Trophoblast cell (in vitro differentiated cells and primary cell): ENCODE data around the gene SH2D4B.

Experiments
- DNase-seq, 2 donors: peaks; one replicate each; pipeline ENCODE4 v3.0.0-alpha.2; 2016
- H2AFZ ChIP-seq: 2 replicates; pipeline ENCODE4 v1.6.1; 2013; ENCODE audit warnings: low read length, moderate library complexity, mild to moderate bottlenecking; ENCODE audit not compliant: insufficient read depth, poor library complexity
- H2AK5ac ChIP-seq: 2 replicates; pipeline ENCODE4 v1.6.1; 2013; ENCODE audit warnings: mild to moderate bottlenecking, low read length
- H2BK120ac ChIP-seq: 2 replicates; pipeline ENCODE4 v1.6.1; 2013; ENCODE audit warnings: low read length, mild to moderate bottlenecking, moderate library complexity; ENCODE audit not compliant: insufficient read depth, poor library complexity
- H2BK12ac ChIP-seq: 2 replicates; pipeline ENCODE4 v1.6.1; 2013; ENCODE audit warnings: mild to moderate bottlenecking, low read length, moderate library complexity
- H2BK5ac ChIP-seq: 2 replicates; pipeline ENCODE4 v1.6.1; 2013; ENCODE audit warnings: low read length, low read depth, moderate library complexity, mild to moderate bottlenecking; ENCODE audit not compliant: poor library complexity
- H3K14ac ChIP-seq: 2 replicates; pipeline ENCODE4 v1.6.1; 2013; ENCODE audit warnings: mild to moderate bottlenecking, low read length
- H3K18ac ChIP-seq: 2 replicates; pipeline ENCODE4 v1.6.1; 2013; ENCODE audit warnings: mild to moderate bottlenecking, low read length
- H3K23ac ChIP-seq: 2 replicates; pipeline ENCODE4 v1.6.1; 2013; ENCODE audit warnings: low read length
- H3K27ac ChIP-seq: 2 replicates; pipeline ENCODE4 v1.5.1; 2013; ENCODE audit warnings: low read depth, mild to moderate bottlenecking, inconsistent platforms, low read length, moderate library complexity
- H3K27me3 ChIP-seq: 2 replicates; pipeline ENCODE4 v1.6.1; 2013; ENCODE audit warnings: inconsistent platforms, mild to moderate bottlenecking, low read length, moderate library complexity; ENCODE audit not compliant: insufficient read depth
- H3K36me3 ChIP-seq, 2 experiments: 1 replicate in 1 of 2; 2 replicates in 1 of 2; pipeline ENCODE4 v1.6.1; 2013; ENCODE audit warnings: low read length in 2 of 2, mild to moderate bottlenecking in 2 of 2, moderate library complexity in 1 of 2; ENCODE audit not compliant: insufficient read depth in 2 of 2, control insufficient read depth in 1 of 2
- H3K4ac ChIP-seq: 2 replicates; pipeline ENCODE4 v1.6.1; 2013; ENCODE audit warnings: low read depth, mild to moderate bottlenecking, low read length, moderate library complexity
- H3K4me1 ChIP-seq, 2 experiments: 1 replicate in 1 of 2; 2 replicates in 1 of 2; pipeline ENCODE4 v1.6.1; 2013; ENCODE audit warnings: low read length in 2 of 2, mild to moderate bottlenecking in 2 of 2, moderate library complexity in 1 of 2; ENCODE audit not compliant: insufficient read depth in 2 of 2, control insufficient read depth in 1 of 2
- H3K4me2 ChIP-seq: 2 replicates; pipeline ENCODE4 v1.6.1; 2013; ENCODE audit warnings: inconsistent platforms, mild to moderate bottlenecking, low read length, moderate library complexity
- H3K4me3 ChIP-seq: 2 replicates; pipeline ENCODE4 v1.5.1; 2013; ENCODE audit warnings: mild to moderate bottlenecking, low read depth, low read length, inconsistent platforms
- H3K79me1 ChIP-seq: one replicate; pipeline ENCODE4 v1.6.1; 2013; ENCODE audit warnings: low read length
- H3K79me2 ChIP-seq: 2 replicates; pipeline ENCODE4 v1.6.1; 2013; ENCODE audit warnings: low read length, mild to moderate bottlenecking; ENCODE audit not compliant: control insufficient read depth, insufficient read depth, poor library complexity
- H3K9ac ChIP-seq: 2 replicates; pipeline ENCODE4 v1.6.1; 2013; ENCODE audit warnings: mild to moderate bottlenecking, low read length
- H3K9me3 ChIP-seq: 2 replicates; pipeline ENCODE4 v1.6.1; 2013; ENCODE audit warnings: low read depth, mild to moderate bottlenecking, control low read depth, inconsistent platforms, low read length; ENCODE audit not compliant: insufficient read depth
- H4K12ac ChIP-seq: 2 replicates; pipeline ENCODE4 v1.6.1; 2013; ENCODE audit warnings: low read depth, mild to moderate bottlenecking, low read length, moderate library complexity
- H4K8ac ChIP-seq: 2 replicates; pipeline ENCODE4 v1.6.1; 2013; ENCODE audit warnings: low read depth, mild to moderate bottlenecking, low read length, moderate library complexity
- H4K91ac ChIP-seq: one replicate; pipeline ENCODE4 v1.6.1; 2013; ENCODE audit warnings: low read depth, mild to moderate bottlenecking, low read length, moderate library complexity
- WGBS: extraction: QIAGEN DNeasy Blood & Tissue Kit; methylation state at CpG from one replicate; pipeline ENCODE4 v1.1.7; 2013; ENCODE audit warnings: missing lambda C conversion rate; ENCODE audit not compliant: insufficient read length, insufficient coverage; ENCODE audit errors: extremely low coverage; 5-methylcytosine and 5-hydroxymethylcytosine counted together

The SH2D4B gene

DNA sequence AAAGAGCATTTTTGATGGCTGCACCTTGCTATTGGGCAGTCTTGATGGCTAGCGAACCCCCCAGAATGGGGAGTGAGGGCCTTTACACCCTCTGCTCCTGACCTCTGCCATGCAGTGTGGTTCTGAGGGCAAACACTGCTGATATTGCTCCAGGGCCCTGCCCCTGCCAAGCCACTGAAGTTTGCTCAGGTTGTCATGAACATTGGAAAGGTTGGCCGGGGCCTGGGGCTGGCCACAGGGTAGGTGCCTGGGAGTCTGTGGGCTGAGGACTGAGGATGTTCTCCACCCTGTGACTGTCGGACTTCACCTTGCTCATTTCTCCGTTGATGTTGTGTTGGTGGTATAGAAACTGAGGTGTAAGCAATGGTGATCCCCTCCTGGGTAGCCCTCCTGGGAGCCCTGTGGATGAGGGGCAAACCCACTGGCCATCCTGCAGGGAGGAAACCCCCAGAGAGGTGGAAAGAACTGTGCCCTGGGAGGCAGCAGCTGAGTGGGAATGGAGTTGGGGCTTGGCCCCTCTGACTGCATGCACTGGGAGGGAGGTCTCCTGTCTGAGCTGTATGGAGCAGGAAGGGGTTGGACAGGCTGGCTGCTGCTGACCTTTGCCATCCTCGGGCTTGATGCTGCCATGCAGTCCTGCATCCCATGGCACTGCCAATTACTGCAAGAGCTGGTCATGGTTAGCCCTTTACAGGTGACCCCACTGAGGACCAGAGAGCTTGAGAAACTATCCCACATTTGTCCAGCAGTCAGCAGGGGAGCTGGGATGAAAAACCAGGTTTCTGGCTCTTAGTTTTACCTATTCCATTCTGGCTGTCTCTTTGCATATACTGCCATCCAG is 77.1 kb downstream of the SH2D4B start:
- Histone ChIP-seq H2AK5ac (no peak overlapping the region), H3K14ac (no peak overlapping the region), H3K79me1 (no peaks in the 10 kb centered on the region), H2AFZ (no peak overlapping the region), H4K91ac (no peak overlapping the region), H2BK120ac (no peak overlapping the region), H2BK5ac (no peak overlapping the region), H4K12ac (no peak overlapping the region), H3K27ac (no peak overlapping the region), H4K8ac (no peak overlapping the region), H3K27me3 (no peaks in the 10 kb centered on the region), H3K18ac (no peak overlapping the region), H3K4me3 (no peak overlapping the region), H3K79me2 (no peaks in the 10 kb centered on the region), H3K9me3 (peaks cover 2% of the 10 kb centered on the region), H3K36me3 (no peaks in the 10 kb centered on the region), H3K23ac (no peak overlapping the region), H3K4me2 (no peak overlapping the region), H3K9ac (no peak overlapping the region), H2BK12ac (no peak overlapping the region), H3K4ac (no peak overlapping the region), H3K4me1 (no peaks in the 10 kb centered on the region)
- no CpG with 5 or more reads among the region's 5 CpGs for WGBS
- no peak for DNase-seq

DNA sequence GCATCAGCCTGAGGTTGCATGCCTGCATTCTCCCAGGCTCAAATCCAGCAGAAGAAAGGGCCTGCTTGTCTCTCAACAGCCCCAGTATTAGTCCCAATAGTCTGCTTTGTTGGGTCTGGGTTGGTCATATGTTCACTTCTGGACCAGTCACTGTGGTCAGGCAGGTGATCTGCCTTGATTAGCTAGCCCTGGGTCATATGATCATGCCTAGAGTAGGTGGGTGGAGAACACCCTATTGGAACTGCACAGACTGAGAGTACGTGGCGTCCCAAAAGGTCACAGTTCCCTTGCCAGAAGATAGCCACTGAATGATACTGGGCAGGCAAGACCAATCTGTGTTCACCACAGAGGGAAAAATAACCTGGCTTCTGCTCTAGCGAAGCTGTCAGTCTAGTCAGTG is 80.1 kb downstream of the SH2D4B start:
- no peak overlapping the region for H3K18ac ChIP-seq
- no peak overlapping the region for H3K27ac ChIP-seq
- no peaks in the 10 kb centered on the region for H3K27me3 ChIP-seq
- no peak overlapping the region for H2BK5ac ChIP-seq
- H3K14ac ChIP-seq, result no peak overlapping the region
- no peak overlapping the region for H3K23ac ChIP-seq
- no peak overlapping the region for H4K91ac ChIP-seq
- no peak overlapping the region for H4K12ac ChIP-seq
- H2AK5ac ChIP-seq, result no peak overlapping the region
- no peaks in the 10 kb centered on the region for H3K36me3 ChIP-seq
- no peak overlapping the region for H3K4me2 ChIP-seq
- no peak overlapping the region for H3K9ac ChIP-seq
- no peak overlapping the region for H3K4ac ChIP-seq
- no peaks in the 10 kb centered on the region for H3K79me2 ChIP-seq
- H3K79me1 ChIP-seq, result no peaks in the 10 kb centered on the region
- H3K4me1 ChIP-seq, result no peaks in the 10 kb centered on the region
- no peak overlapping the region for H3K4me3 ChIP-seq
- WGBS, result no CpG with 5 or more reads among the region's 3 CpGs
- peaks cover 2% of the 10 kb centered on the region for H3K9me3 ChIP-seq
- no peak overlapping the region for H2BK12ac ChIP-seq
- DNase-seq, result no peak
- H2AFZ ChIP-seq, result no peak overlapping the region
- H2BK120ac ChIP-seq, result no peak overlapping the region
- H4K8ac ChIP-seq, result no peak overlapping the region

- peaks cover 2% of the 10 kb centered on the region for H3K9me3 ChIP-seq
- no peaks in the 10 kb centered on the region for H3K79me2 ChIP-seq
- H3K4me3 ChIP-seq, result no peak overlapping the region
- no peak overlapping the region for H2BK12ac ChIP-seq
- no peak overlapping the region for H4K91ac ChIP-seq
- no peaks in the 10 kb centered on the region for H3K27me3 ChIP-seq
- no peak overlapping the region for H4K8ac ChIP-seq
- no CpG with 5 or more reads among the region's 5 CpGs for WGBS
- H2BK5ac ChIP-seq, result no peak overlapping the region
- H3K4ac ChIP-seq, result no peak overlapping the region
- no peak overlapping the region for H3K9ac ChIP-seq
- H3K4me2 ChIP-seq, result no peak overlapping the region
- DNase-seq, result no peak
- H4K12ac ChIP-seq, result no peak overlapping the region
- H3K14ac ChIP-seq, result no peak overlapping the region
- H3K4me1 ChIP-seq, result no peaks in the 10 kb centered on the region
- no peak overlapping the region for H2AFZ ChIP-seq
- H3K18ac ChIP-seq, result no peak overlapping the region
- H2AK5ac ChIP-seq, result no peak overlapping the region
- no peaks in the 10 kb centered on the region for H3K36me3 ChIP-seq
- H3K23ac ChIP-seq, result no peak overlapping the region
- no peak overlapping the region for H3K27ac ChIP-seq
- H2BK120ac ChIP-seq, result no peak overlapping the region
- H3K79me1 ChIP-seq, result no peaks in the 10 kb centered on the region
Measured at GRCh38 chr10:80619036-80619435, 81.3 kb downstream of the SH2D4B start.

- no peak overlapping the region for H3K18ac ChIP-seq
- no peak overlapping the region for H3K9ac ChIP-seq
- H3K27me3 ChIP-seq, result no peaks in the 10 kb centered on the region
- no peaks in the 10 kb centered on the region for H3K36me3 ChIP-seq
- no peak overlapping the region for H3K4me2 ChIP-seq
- H3K79me2 ChIP-seq, result no peaks in the 10 kb centered on the region
- no peak overlapping the region for H4K91ac ChIP-seq
- H3K27ac ChIP-seq, result no peak overlapping the region
- H4K12ac ChIP-seq, result no peak overlapping the region
- no peaks in the 10 kb centered on the region for H3K4me1 ChIP-seq
- no peak for DNase-seq
- no CpG with 5 or more reads among the region's 3 CpGs for WGBS
- no peak overlapping the region for H3K14ac ChIP-seq
- H2AFZ ChIP-seq, result no peak overlapping the region
- no peak overlapping the region for H3K23ac ChIP-seq
- H2BK12ac ChIP-seq, result no peak overlapping the region
- no peak overlapping the region for H2AK5ac ChIP-seq
- no peak overlapping the region for H4K8ac ChIP-seq
- H2BK5ac ChIP-seq, result no peak overlapping the region
- H3K9me3 ChIP-seq, result no peaks in the 10 kb centered on the region
- H3K79me1 ChIP-seq, result no peaks in the 10 kb centered on the region
- H2BK120ac ChIP-seq, result no peak overlapping the region
- no peak overlapping the region for H3K4me3 ChIP-seq
- no peak overlapping the region for H3K4ac ChIP-seq
Measured at GRCh38 chr10:80622153-80622552, 84.5 kb downstream of the SH2D4B start.
